Stimulated activated CD8-positive, alpha-beta memory T cell treated with anti-CD3 and anti-CD28 coated beads, Interleukin-7, amount 100 ng/mL, for 4 hours (primary cell): Measurements from ENCODE around the gene MVK.

Experiments
- DNase-seq, 2 donors: peaks; one replicate each; pipeline ENCODE4 v3.0.0-alpha.2; 2020; ENCODE audit warnings: low read depth in 2 of 2

Gene MVK

GRCh38 chr12:109573029-109573913, at the start of gene MVK, which contains the start of gene MMAB:
Gene MVK, plus strand, starts transcription at chr12:109573794. Its CDS starts 1,029 bp downstream, at chr12:109574823.
Gene MMAB, minus strand, starts transcription at chr12:109573504. Its CDS starts 24 bp downstream, at chr12:109573480.
- DNase-seq = peak; percentile 97 to 99

- no peak for DNase-seq
Measured at GRCh38 chr12:109524466-109525278, 48.9 kb upstream of the MVK start.

- no peak for DNase-seq
Measured at GRCh38 chr12:109525279-109525585, 48.4 kb upstream of the MVK start.

- no peak for DNase-seq
Measured at GRCh38 chr12:109527489-109528123, 46.0 kb upstream of the MVK start.

GRCh38 chr12:109529691-109530640, 43.6 kb upstream of the MVK start:
- no peak for DNase-seq

GRCh38 chr12:109531411-109531810, 42.2 kb upstream of the MVK start:
- no peak for DNase-seq

- no peak for DNase-seq
Measured at GRCh38 chr12:109532721-109533486, 40.7 kb upstream of the MVK start.

- DNase-seq = no peak
Measured at GRCh38 chr12:109533487-109533740, 40.2 kb upstream of the MVK start.

- no peak for DNase-seq
Measured at GRCh38 chr12:109534456-109534855, 39.1 kb upstream of the MVK start.

GRCh38 chr12:109535231-109535862, 38.2 kb upstream of the MVK start:
- no peak for DNase-seq

GRCh38 chr12:109535863-109536250, 37.7 kb upstream of the MVK start:
- DNase-seq = no peak

GRCh38 chr12:109537136-109537535, 36.5 kb upstream of the MVK start:
- DNase-seq = no peak

GRCh38 chr12:109538191-109538863, 35.3 kb upstream of the MVK start:
- DNase-seq = no peak

- DNase-seq = no peak
Measured at GRCh38 chr12:109539508-109539907, 34.1 kb upstream of the MVK start.

- DNase-seq = no peak
Measured at GRCh38 chr12:109540526-109541412, 32.8 kb upstream of the MVK start.

- no peak for DNase-seq
Measured at GRCh38 chr12:109541413-109541726, 32.2 kb upstream of the MVK start.

- DNase-seq = no peak
Measured at GRCh38 chr12:109542014-109542413, 31.6 kb upstream of the MVK start.

GRCh38 chr12:109542876-109543275, 30.7 kb upstream of the MVK start:
- DNase-seq = no peak
